NT2/D1 (cell line): ENCODE measurements around the gene TFAP2A.

Source experiments
- DNase-seq: peaks from one replicate; pipeline ENCODE4 v3.0.0-alpha.2; 2011; ENCODE audit warnings: low read depth, low spot score
- H3K27me3 ChIP-seq: 2 replicates; pipeline ENCODE4 v1.6.0; 2011; ENCODE audit warnings: mild to moderate bottlenecking; ENCODE audit not compliant: insufficient read length, insufficient read depth
- H3K36me3 ChIP-seq: 2 replicates; pipeline ENCODE4 v1.6.1; 2011; ENCODE audit warnings: mild to moderate bottlenecking, low read length, mixed read lengths; ENCODE audit not compliant: insufficient read depth, insufficient read length
- H3K4me1 ChIP-seq: 2 replicates; pipeline ENCODE4 v1.5.1; 2011; ENCODE audit not compliant: insufficient read depth, insufficient read length
- H3K4me3 ChIP-seq: 2 replicates; pipeline ENCODE4 v1.5.1; 2011; ENCODE audit warnings: low read depth; ENCODE audit not compliant: insufficient read length
- H3K9ac ChIP-seq: 2 replicates; pipeline ENCODE4 v1.6.0; 2011; ENCODE audit warnings: low read depth; ENCODE audit not compliant: insufficient read length
- H3K9me3 ChIP-seq: 2 replicates; pipeline ENCODE4 v1.5.1; 2011; ENCODE audit warnings: mild to moderate bottlenecking, low read length; ENCODE audit not compliant: insufficient read depth
- SUZ12 ChIP-seq: IDR thresholded peaks from 2 replicates; pipeline ENCODE4 v1.6.1; 2011; ENCODE audit not compliant: insufficient read length, insufficient read depth; ENCODE audit errors: extremely low read depth
- YY1 ChIP-seq: IDR thresholded peaks from 2 replicates; pipeline ENCODE4 v1.6.1; 2011; ENCODE audit not compliant: insufficient read length, insufficient read depth
- ZNF274 ChIP-seq: IDR thresholded peaks from 2 replicates; pipeline ENCODE4 v1.6.1; 2011; ENCODE audit warnings: mild to moderate bottlenecking, low read depth, low read length

The TFAP2A gene

DNA sequence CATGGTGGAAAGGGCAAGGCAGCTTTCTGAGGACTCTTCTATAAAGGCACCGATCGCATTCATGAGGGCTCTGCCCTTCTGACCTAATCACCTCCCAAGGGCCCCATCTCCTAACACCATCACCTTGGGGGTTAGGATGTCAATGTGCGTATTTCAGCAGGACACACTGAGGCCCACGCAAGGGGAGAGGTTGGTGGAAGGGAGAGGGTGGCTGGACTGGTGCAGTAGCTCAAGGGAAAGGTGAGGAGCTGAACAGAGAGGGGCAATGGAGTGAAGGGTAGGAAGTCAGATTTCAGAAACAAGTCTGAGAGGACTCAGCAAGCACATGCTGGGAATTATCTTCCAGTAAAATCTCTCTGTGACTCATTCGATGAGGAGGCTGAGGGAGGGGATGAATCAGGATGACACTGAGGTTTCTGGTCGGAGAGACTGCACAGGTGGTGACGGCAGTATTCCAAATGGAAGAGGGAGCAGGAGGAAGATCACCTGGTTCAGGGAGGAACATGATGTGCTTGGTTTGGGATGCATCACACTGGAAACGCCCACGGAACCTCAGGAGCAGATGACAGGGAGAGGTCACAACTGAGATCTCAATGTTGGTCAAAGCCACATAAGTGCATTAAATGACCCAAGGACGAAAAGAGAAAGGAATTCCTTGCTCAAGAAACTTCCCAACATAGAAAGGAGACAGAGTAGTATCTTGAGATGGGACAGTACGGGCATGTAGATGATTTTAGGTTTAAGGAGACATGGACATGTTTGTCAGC, 67.1 kb downstream of the TFAP2A start:
- peaks cover 3% of the 10 kb centered on the region for H3K4me1 ChIP-seq
- DNase-seq: no peak
- TF ChIP-seq YY1 (no peak), SUZ12 (no peak), ZNF274 (no peak)
- H3K9me3 ChIP-seq: no peaks in the 10 kb centered on the region
- H3K9ac ChIP-seq: no peak overlapping the region
- H3K4me3 ChIP-seq: no peak overlapping the region
- no peaks in the 10 kb centered on the region for H3K36me3 ChIP-seq
- no peaks in the 10 kb centered on the region for H3K27me3 ChIP-seq
